A549 (cell line): ENCODE measurements around the gene CERS6.

Experiments used
- CHD2 ChIP-seq: fragments of 150-350 bp; IDR thresholded peaks from 2 replicates; pipeline ENCODE4 v1.6.1; 2014; ENCODE audit warnings: low read length; ENCODE audit not compliant: partially characterized antibody
- TF ChIP-seq, protein P1 (sequence below): fragments of >200 bp; sonication (Bioruptor Twin); formaldehyde crosslinking; IDR thresholded peaks from 3 replicates; pipeline ENCODE4 v1.5.1; 2016
- TF ChIP-seq, protein P2 (sequence below): IDR thresholded peaks from 2 replicates; pipeline ENCODE4 v1.6.1; 2012

DNA sequence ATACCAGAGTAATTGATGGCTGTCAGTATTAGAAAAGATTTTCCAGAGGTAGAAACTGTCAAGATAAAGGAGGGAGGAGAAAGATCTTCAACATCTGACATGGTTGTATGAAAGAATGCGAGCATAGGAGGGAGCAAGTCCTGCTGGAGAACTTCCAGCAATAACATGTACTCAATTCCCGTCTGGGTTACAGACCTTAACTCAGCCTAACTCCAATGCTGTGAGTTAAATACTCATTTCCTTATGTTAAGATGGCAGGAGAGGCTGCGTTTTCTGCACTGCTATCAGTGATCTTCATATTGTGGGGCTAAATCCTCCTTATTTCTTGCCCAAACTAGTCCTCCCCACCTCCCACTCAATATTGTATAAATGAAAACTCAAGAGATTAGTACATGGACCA, 6.7 kb upstream of the CERS6 start:
- TF ChIP-seq, protein P1, sequence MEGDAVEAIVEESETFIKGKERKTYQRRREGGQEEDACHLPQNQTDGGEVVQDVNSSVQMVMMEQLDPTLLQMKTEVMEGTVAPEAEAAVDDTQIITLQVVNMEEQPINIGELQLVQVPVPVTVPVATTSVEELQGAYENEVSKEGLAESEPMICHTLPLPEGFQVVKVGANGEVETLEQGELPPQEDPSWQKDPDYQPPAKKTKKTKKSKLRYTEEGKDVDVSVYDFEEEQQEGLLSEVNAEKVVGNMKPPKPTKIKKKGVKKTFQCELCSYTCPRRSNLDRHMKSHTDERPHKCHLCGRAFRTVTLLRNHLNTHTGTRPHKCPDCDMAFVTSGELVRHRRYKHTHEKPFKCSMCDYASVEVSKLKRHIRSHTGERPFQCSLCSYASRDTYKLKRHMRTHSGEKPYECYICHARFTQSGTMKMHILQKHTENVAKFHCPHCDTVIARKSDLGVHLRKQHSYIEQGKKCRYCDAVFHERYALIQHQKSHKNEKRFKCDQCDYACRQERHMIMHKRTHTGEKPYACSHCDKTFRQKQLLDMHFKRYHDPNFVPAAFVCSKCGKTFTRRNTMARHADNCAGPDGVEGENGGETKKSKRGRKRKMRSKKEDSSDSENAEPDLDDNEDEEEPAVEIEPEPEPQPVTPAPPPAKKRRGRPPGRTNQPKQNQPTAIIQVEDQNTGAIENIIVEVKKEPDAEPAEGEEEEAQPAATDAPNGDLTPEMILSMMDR: no peak
- TF ChIP-seq, protein P2, sequence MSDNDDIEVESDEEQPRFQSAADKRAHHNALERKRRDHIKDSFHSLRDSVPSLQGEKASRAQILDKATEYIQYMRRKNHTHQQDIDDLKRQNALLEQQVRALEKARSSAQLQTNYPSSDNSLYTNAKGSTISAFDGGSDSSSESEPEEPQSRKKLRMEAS: no peak
- no peak for TF ChIP-seq CHD2
